ENCODE results near the gene CPNE4.
"Not testable (repeated sequence)": the region's sequence is repeated elsewhere in the genome, so short reads cannot be mapped to it uniquely, and the experiment has no call there.

CPNE4 gene

DNA sequence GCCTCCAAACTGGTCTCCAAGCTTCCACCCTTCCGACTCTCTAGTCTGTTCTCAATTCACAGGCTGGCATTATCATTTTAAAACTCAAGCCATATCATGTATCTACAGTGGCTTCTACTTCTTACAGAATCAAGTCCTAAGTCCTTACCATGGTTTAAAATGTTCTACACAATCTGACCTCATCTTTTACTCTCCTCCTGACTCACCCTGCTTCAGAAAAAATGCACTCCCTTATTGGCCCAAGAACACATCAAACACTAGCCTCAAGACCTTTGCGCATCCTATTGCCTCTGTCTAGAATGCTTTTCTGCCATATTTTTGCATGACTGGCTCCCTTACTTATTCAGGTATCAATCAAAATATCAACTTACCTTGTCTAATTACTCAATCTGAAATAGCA is 543.0 kb downstream of the CPNE4 start:
- DNase-seq (ENCODE audit: low spot score) = no peak
- TF ChIP-seq, protein P1, sequence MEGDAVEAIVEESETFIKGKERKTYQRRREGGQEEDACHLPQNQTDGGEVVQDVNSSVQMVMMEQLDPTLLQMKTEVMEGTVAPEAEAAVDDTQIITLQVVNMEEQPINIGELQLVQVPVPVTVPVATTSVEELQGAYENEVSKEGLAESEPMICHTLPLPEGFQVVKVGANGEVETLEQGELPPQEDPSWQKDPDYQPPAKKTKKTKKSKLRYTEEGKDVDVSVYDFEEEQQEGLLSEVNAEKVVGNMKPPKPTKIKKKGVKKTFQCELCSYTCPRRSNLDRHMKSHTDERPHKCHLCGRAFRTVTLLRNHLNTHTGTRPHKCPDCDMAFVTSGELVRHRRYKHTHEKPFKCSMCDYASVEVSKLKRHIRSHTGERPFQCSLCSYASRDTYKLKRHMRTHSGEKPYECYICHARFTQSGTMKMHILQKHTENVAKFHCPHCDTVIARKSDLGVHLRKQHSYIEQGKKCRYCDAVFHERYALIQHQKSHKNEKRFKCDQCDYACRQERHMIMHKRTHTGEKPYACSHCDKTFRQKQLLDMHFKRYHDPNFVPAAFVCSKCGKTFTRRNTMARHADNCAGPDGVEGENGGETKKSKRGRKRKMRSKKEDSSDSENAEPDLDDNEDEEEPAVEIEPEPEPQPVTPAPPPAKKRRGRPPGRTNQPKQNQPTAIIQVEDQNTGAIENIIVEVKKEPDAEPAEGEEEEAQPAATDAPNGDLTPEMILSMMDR (IDR thresholded peaks at IDR 0.05; ENCODE audit: borderline replicate concordance, control extremely low read depth, extremely low read depth, insufficient read depth, missing control alignments) = no peak
- in situ Hi-C loops (cut with MboI; ENCODE audit: low sequenced_read_pairs, unreplicated experiment) = no loop called here

DNA sequence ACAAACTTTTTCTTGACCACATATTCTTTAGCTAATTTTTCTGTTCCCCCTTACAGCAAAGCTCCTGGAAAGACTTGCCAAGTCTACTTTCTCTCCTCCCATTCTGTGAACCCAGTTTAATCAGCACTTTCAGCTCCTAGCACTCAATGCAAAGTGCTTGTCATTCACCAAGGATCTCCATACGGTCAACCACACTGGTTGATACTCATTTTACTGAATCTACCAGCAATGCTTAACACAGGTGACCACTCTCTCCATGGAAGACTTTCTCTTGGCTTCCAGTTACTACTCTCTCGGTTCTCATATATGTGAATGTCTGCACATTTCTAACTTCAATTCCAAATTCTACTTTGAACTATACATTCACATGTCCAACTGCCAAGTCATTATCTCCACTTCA is 543.7 kb downstream of the CPNE4 start:
- TF ChIP-seq, protein P1 (IDR thresholded peaks at IDR 0.05; ENCODE audit: borderline replicate concordance, control extremely low read depth, extremely low read depth, insufficient read depth, missing control alignments) = no peak
- in situ Hi-C loops (cut with MboI; ENCODE audit: low sequenced_read_pairs, unreplicated experiment) = no loop called here
- no peak for DNase-seq (ENCODE audit: low spot score)

DNA sequence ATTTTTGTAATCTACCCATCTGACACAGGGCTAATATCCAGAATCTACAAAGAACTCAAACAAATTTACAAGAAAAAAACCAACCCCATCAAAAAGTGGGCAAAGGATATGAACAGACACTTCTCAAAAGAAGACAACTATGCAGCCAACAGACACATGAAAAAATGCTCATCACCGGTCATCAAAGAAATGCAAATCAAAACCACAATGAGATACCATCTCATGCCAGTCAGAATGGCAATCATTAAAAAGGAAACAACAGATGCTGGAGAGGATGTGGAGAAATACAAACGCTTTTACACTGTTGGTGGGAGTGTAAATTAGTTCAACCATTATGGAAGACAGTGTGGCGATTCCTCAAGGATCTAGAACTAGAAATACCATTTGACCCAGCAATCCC is 548.3 kb downstream of the CPNE4 start:
- in situ Hi-C loops (cut with MboI; ENCODE audit: low sequenced_read_pairs, unreplicated experiment); DNase-seq (ENCODE audit: low spot score): not testable (repeated sequence)

DNA sequence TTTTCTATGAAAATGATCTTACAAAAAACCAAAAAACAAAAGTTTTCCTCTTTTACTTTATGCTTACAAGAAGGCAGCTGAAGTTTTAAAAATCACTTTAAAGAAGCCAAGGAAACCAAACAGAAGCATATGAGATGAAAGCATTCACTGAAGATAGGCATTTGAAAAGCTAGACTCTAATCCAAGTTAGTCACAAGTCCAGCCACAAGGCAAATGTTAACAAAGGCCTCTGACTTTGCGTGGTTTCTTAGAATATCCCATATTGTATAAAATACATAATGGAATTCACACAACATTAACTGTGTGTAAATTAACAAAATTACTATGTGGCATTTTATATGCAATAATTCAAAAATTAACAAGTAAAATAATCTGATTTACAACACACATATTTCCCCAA is 549.7 kb downstream of the CPNE4 start:
- no peak for DNase-seq (ENCODE audit: low spot score)
- in situ Hi-C loops (cut with MboI; ENCODE audit: low sequenced_read_pairs, unreplicated experiment) = no loop called here
- TF ChIP-seq, protein P1 (IDR thresholded peaks at IDR 0.05; ENCODE audit: borderline replicate concordance, control extremely low read depth, extremely low read depth, insufficient read depth, missing control alignments) = no peak

DNA sequence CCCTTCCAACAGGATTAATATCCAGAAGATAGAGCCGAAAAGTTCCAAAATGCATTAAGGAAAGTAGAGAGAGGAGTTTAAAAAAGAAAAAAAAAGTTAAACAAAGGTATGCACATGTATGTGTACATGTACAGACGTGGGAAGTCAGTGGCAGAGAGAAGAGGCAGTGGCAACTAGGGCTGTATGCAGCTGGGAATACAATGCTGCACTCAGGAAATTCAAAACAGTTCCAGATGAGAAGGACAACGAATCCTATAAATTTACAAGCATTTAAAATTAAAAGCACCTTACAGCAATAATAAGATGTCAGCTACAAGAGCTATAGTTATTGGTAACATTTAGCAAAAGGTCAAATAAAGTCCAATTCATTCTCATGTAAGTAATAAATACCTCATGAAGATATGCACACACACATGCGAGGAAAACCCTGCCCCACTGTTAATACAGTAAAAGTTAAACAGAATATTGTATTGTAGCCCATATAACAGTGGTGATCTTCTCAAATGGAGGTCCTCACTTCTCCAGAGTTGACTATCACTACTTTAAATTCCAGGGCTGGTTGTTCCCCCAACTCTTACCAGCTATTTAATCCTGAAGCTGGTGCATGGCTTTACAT is 550.2 kb downstream of the CPNE4 start:
- TF ChIP-seq, protein P1 (IDR thresholded peaks at IDR 0.05; ENCODE audit: borderline replicate concordance, control extremely low read depth, extremely low read depth, insufficient read depth, missing control alignments) = no peak
- DNase-seq (ENCODE audit: low spot score) = no peak
- in situ Hi-C loops (cut with MboI; ENCODE audit: low sequenced_read_pairs, unreplicated experiment) = no loop called here

Data from GM13976 (cell line).